Kidney (tissue), 14 donors: ENCODE results near the gene GSDME. TPM values are rescaled to one million over a fixed set of nuclear protein-coding genes. Genes with fewer than 3 reads are reported as not detected.

Experiments
- DNase-seq, 5 donors: peaks; one replicate each; pipeline ENCODE4 v3.0.0-alpha.2; 2013 to 2020
- FAIRE-seq: peaks from 2 replicates; lab custom pipeline; 2012; peaks lifted over from hg19 to GRCh38; lab: Jason Lieb, UNC
- H3K27ac ChIP-seq, 2 donors: one replicate each; pipeline ENCODE4 v1.7.0; 2013; ENCODE audit warnings: low read depth in 2 of 2, low read length in 2 of 2, inconsistent platforms in 1 of 2
- H3K27me3 ChIP-seq: one replicate; pipeline ENCODE4 v1.7.1; 2013; ENCODE audit warnings: low read length, inconsistent platforms; ENCODE audit not compliant: control insufficient read depth, insufficient read depth
- H3K36me3 ChIP-seq, 3 donors: one replicate each; pipeline versions ENCODE4 v1.7.0 to v1.7.1; 2013; ENCODE audit warnings: low read length in 3 of 3, control low read depth in 1 of 3, inconsistent platforms in 1 of 3; ENCODE audit not compliant: insufficient read depth in 3 of 3, control insufficient read depth in 2 of 3
- H3K4me1 ChIP-seq, 3 donors: one replicate each; pipeline versions ENCODE4 v1.7.0 to v1.7.1; 2013; ENCODE audit warnings: low read length in 3 of 3, inconsistent platforms in 1 of 3, low read depth in 1 of 3; ENCODE audit not compliant: control insufficient read depth in 2 of 3, insufficient read depth in 2 of 3
- H3K4me3 ChIP-seq, 3 donors: one replicate each; pipeline versions ENCODE4 v1.7.0 to v1.8.1; 2013; ENCODE audit warnings: low read length in 3 of 3, control low read depth in 1 of 3, inconsistent platforms in 1 of 3
- H3K9ac ChIP-seq, 3 donors: one replicate each; pipeline versions ENCODE4 v1.7.0 to v1.7.1; 2013; ENCODE audit warnings: low read length in 3 of 3, control low read depth in 1 of 3, inconsistent platforms in 1 of 3
- H3K9me3 ChIP-seq, 3 donors: one replicate each; pipeline versions ENCODE4 v1.7.0 to v1.7.1; 2013; ENCODE audit warnings: low read length in 3 of 3, control low read depth in 1 of 3, inconsistent platforms in 1 of 3; ENCODE audit not compliant: control insufficient read depth in 2 of 3, insufficient read depth in 1 of 3
- CTCF ChIP-seq: IDR thresholded peaks from 3 replicates; pipeline ENCODE4 v1.5.1; 2012; ENCODE audit warnings: mild to moderate bottlenecking, moderate library complexity, borderline replicate concordance; ENCODE audit not compliant: insufficient read depth; ENCODE audit errors: extremely low read depth
- intact Hi-C: fragments of 100-400 bp; cut with DNase I; formaldehyde crosslinking; loops from one replicate; pipeline ENCODE4 v1.11.1; 2022
- polyA plus RNA-seq: library from polyadenylated mRNA; stranded (reverse); fragments of 350-450 nt; fragmentation: Illumina TruSeq; extraction: RNeasy Lipid Tissue Mini Kit (QIAGEN cat#74804); gene quantifications from one replicate; pipeline ENCODE4 v1.2.3, GENCODE V29; 2014; ENCODE audit warnings: low read depth, low replicate concordance; ENCODE audit not compliant: insufficient read depth
- total RNA-seq: library from RNA; stranded (reverse); fragmentation: NEBNext Ultra II Directional; extraction: Animal tissue kit (Norgen Biotek cat#: 25700); gene quantifications from one replicate; pipeline ENCODE4 v1.2.1, GENCODE V29; 2021
- donor health status: control.
- donor health status: control.
- donor health status: control.
- donor health status: control.
- donor health status: control.
- donor health status: DM: yes; HTN: yes; CAD: no.
- donor health status: Normal renal cell carcinoma (clear cell type).

GSDME gene
- total and polyA plus RNA-seq, 2 donors from 2014 or later = 11.7 to 16.8 TPM

- no peak for TF ChIP-seq CTCF
- peaks cover 0 to 5% (median 3%) of the 10 kb centered on the region in 3 donors for H3K4me1 ChIP-seq
- H3K4me3 ChIP-seq = peak overlapping the region in 1 of 3 donors; percentile 63
- intact Hi-C loops = no loop called here
- DNase-seq (no peak), FAIRE-seq (no peak)
- H3K9me3 ChIP-seq = no peaks in the 10 kb centered on the region
- H3K27ac ChIP-seq = peak overlapping the region in 1 of 2 donors; percentile 64
- H3K27me3 ChIP-seq = no peaks in the 10 kb centered on the region
- H3K36me3 ChIP-seq = no peaks in the 10 kb centered on the region
- peak overlapping the region in 1 of 3 donors; percentile 60 for H3K9ac ChIP-seq
Observed at GRCh38 chr7:24755541-24756407, 1.5 kb downstream of the GSDME start.

DNA sequence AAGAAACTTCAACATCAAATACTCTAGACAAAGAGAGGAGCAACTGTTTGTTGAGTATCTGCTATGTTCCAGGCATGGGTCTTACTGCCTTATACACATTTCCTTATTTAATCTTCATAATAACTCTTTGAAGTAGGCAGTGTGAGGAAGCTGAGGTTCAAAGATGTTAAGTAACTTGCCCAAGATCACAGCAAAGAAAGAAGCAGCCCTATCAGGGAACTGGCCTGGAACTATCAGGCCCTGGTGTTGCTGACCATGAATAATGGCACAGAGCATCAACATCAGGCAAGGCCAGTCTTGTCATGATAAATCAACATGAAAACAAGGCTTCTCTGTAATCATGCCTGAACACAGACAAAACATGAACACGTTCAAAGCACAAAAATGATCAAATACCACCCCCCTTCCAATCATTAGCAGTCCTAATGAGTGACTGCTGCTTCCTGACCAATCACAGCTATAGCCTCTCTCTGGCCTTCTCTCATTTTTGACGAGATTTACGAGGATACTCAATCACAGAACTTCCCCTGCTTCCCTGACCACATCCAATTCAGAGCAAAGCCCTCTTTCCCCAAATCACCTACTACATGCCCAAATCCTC, 2.3 kb downstream of the GSDME start:
- DNase-seq = no peak
- Histone ChIP-seq H3K4me3 (no peak overlapping the region), H3K9me3 (no peaks in the 10 kb centered on the region), H3K9ac (no peak overlapping the region), H3K4me1 (peaks cover 0 to 5% (median 3%) of the 10 kb centered on the region in 3 donors), H3K27me3 (no peaks in the 10 kb centered on the region), H3K36me3 (no peaks in the 10 kb centered on the region), H3K27ac (peak overlapping the region in 1 of 2 donors; percentile 25)
- no peak for FAIRE-seq
- intact Hi-C loops = no loop called here
- no peak for TF ChIP-seq CTCF

GRCh38 chr7:24752073-24752800, 5.0 kb downstream of the GSDME start:
- H3K4me3 ChIP-seq = no peak overlapping the region
- DNase-seq = no peak
- H3K27me3 ChIP-seq = no peaks in the 10 kb centered on the region
- no peak overlapping the region for H3K27ac ChIP-seq
- no peak for FAIRE-seq
- peaks cover 0 to 3% (median 0%) of the 10 kb centered on the region in 3 donors for H3K4me1 ChIP-seq
- no peaks in the 10 kb centered on the region for H3K36me3 ChIP-seq
- no peaks in the 10 kb centered on the region for H3K9me3 ChIP-seq
- intact Hi-C loops = no loop called here
- H3K9ac ChIP-seq = no peak overlapping the region
- no peak for TF ChIP-seq CTCF
